D721Med (cell line): ENCODE measurements around the gene DIP2C.

Experiments used
- DNase-seq: peaks from one replicate; pipeline ENCODE4 v3.0.0; 2011; ENCODE audit warnings: low spot score; ENCODE audit not compliant: insufficient read length
- FAIRE-seq: peaks from 2 replicates; lab custom pipeline; 2011; peaks lifted over from hg19 to GRCh38; lab: Jason Lieb, UNC
- CTCF ChIP-seq: IDR thresholded peaks from 2 replicates; pipeline ENCODE4 v1.5.1; 2012; ENCODE audit warnings: mild to moderate bottlenecking, control low read depth; ENCODE audit not compliant: insufficient read depth; ENCODE audit errors: missing control alignments

DIP2C gene

GRCh38 chr10:608331-609261 is 80.9 kb downstream of the DIP2C start:
- FAIRE-seq (no peak), DNase-seq (no peak)
- TF ChIP-seq CTCF = no peak

- no peak for FAIRE-seq
- no peak for DNase-seq
- no peak for TF ChIP-seq CTCF
These were observed 81.8 kb downstream of the DIP2C start for GRCh38 chr10:607545-608185.

- FAIRE-seq (no peak), DNase-seq (no peak)
- no peak for TF ChIP-seq CTCF
These were observed 82.5 kb downstream of the DIP2C start for GRCh38 chr10:606762-607544.

- no peak for TF ChIP-seq CTCF
- no peak for DNase-seq
- FAIRE-seq = no peak
These were observed 83.7 kb downstream of the DIP2C start for GRCh38 chr10:605632-606325.

- no peak for TF ChIP-seq CTCF
- DNase-seq (no peak), FAIRE-seq (no peak)
These were observed 84.5 kb downstream of the DIP2C start for GRCh38 chr10:604716-605631.

- DNase-seq = no peak
- no peak for FAIRE-seq
- no peak for TF ChIP-seq CTCF
These were observed 85.7 kb downstream of the DIP2C start for GRCh38 chr10:603745-604144.
